GM12878 (cell line): Measurements from ENCODE around the gene SPDYE3. TPM values are rescaled to one million over a fixed set of nuclear protein-coding genes. Genes with fewer than 3 reads are reported as not detected.
"Not testable (repeated sequence)": the region's sequence is repeated elsewhere in the genome, so short reads cannot be mapped to it uniquely, and the experiment has no call there.

Experiments
- ATAC-seq: fragments of 200-7000 bp; cut with Tn5 transposase; 3 replicates; pipeline ENCODE4 v1.9.1; 2020; ENCODE audit warnings: mild to moderate bottlenecking, moderate library complexity
- BruUV-seq: library from RNA; stranded (reverse); fragments of 400-500 nt; replicated peaks from 2 replicates; lab custom pipeline; 2021; lab: Mats Ljungman, UMichigan
- CTCF ChIA-PET: fragments of 300-600 bp; sonication (Branson Sonifier 250); formaldehyde crosslinking; extraction: SDS; loops from one replicate; lab custom pipeline; 2021; ENCODE audit warnings: inconsistent platforms; lab: Yijun Ruan, JAX
- POLR2A ChIA-PET: fragments of 350-600 bp; formaldehyde crosslinking; extraction: SDS; loops from one replicate; lab custom pipeline; 2021; ENCODE audit warnings: inconsistent platforms; lab: Charles Lee
- RAD21 ChIA-PET: fragments of 300-600 bp; sonication (Branson Sonifier 250); formaldehyde crosslinking; loops from one replicate; lab custom pipeline; 2023; ENCODE audit warnings: antibody characterized with exemption; ENCODE audit not compliant: unreplicated experiment; lab: Charles Lee
- SMC1A ChIA-PET: fragments of 300-600 bp; sonication (Branson Sonifier 250); formaldehyde crosslinking; loops from one replicate; lab custom pipeline; 2023; ENCODE audit not compliant: unreplicated experiment, uncharacterized antibody; lab: Charles Lee
- DNase-seq: peaks from one replicate; pipeline ENCODE4 v3.0.0-alpha.2; 2011; ENCODE audit warnings: low read depth, low spot score
- FAIRE-seq: peaks from 3 replicates; lab custom pipeline; 2011; peaks lifted over from hg19 to GRCh38; lab: Jason Lieb, UNC
- H2AFZ ChIP-seq: 2 replicates; pipeline ENCODE4 v1.6.0; 2011; ENCODE audit warnings: low read depth, low read length, control low read depth; ENCODE audit not compliant: control insufficient read depth
- H3K27ac ChIP-seq: 2 replicates; pipeline ENCODE4 v1.5.1; 2011; ENCODE audit warnings: control low read depth; ENCODE audit not compliant: control insufficient read depth, insufficient read depth
- H3K27me3 ChIP-seq, 2 experiments: replicated peaks in 1 of 2; 2 replicates each; pipeline versions ENCODE4 v1.6.0 to v1.6.1; 2011; ENCODE audit warnings: low read length in 1 of 2; ENCODE audit not compliant: control insufficient read depth in 2 of 2, insufficient read depth in 2 of 2
- H3K36me3 ChIP-seq, 2 experiments: 2 replicates each; pipeline ENCODE4 v1.5.1; 2011; ENCODE audit warnings: low read length in 1 of 2; ENCODE audit not compliant: control insufficient read depth in 2 of 2, insufficient read depth in 2 of 2
- H3K4me1 ChIP-seq: 2 replicates; pipeline ENCODE4 v1.6.1; 2011; ENCODE audit warnings: mild to moderate bottlenecking, low read length, moderate library complexity, mixed read lengths; ENCODE audit not compliant: control insufficient read depth, insufficient read depth
- H3K4me2 ChIP-seq: 2 replicates; pipeline ENCODE4 v1.6.0; 2011; ENCODE audit warnings: control low read depth; ENCODE audit not compliant: control insufficient read depth, insufficient read depth
- H3K4me3 ChIP-seq: fragments of 200-600 bp; sonication (generic); 2 replicates; pipeline ENCODE4 v1.5.1; 2016
- H3K79me2 ChIP-seq: 2 replicates; pipeline ENCODE4 v1.6.0; 2011; ENCODE audit warnings: low read length; ENCODE audit not compliant: control insufficient read depth, insufficient read depth
- H3K9ac ChIP-seq: 2 replicates; pipeline ENCODE4 v1.8.0; 2011; ENCODE audit warnings: low read length, control low read depth, mixed read lengths; ENCODE audit not compliant: control insufficient read depth, insufficient read depth
- H3K9me3 ChIP-seq: replicated peaks from 3 replicates; pipeline ENCODE4 v1.5.1; 2011; ENCODE audit warnings: mild to moderate bottlenecking, low read length; ENCODE audit not compliant: control insufficient read depth, insufficient read depth
- H4K20me1 ChIP-seq: 2 replicates; pipeline ENCODE4 v1.6.0; 2011; ENCODE audit not compliant: control insufficient read depth, insufficient read depth
- WGBS: methylation state at CpG from one replicate; pipeline ENCODE4 v1.1.6; 2016; ENCODE audit warnings: low lambda C conversion rate; ENCODE audit not compliant: insufficient replicate concordance, insufficient coverage; ENCODE audit errors: missing lambda C conversion rate; 5-methylcytosine and 5-hydroxymethylcytosine counted together
- in situ Hi-C: fragments of 300-500 bp; cut with MboI; formaldehyde crosslinking; loops from 9 replicates; pipeline ENCODE4 v1.14.3; 2018; ENCODE audit warnings: mixed read lengths
- intact Hi-C: fragments of 100-400 bp; cut with micrococcal nuclease; formaldehyde crosslinking; loops from one replicate; pipeline ENCODE4 v1.14.2; 2022; ENCODE audit not compliant: unreplicated experiment
- polyA plus RNA-seq, 11 experiments: library from polyadenylated mRNA; depleted of rRNA in 4 of 11; unstranded in 6 of 11; stranded (reverse) in 5 of 11; fragments of >200 nt; fragmentation: Nextera tagmentation in 4 of 11; fragmentation: Illumina TruSeq in 1 of 11; extraction: Ambion mirVana in 4 of 11; extraction: Trizol in 1 of 11; gene quantifications; 1 replicate in 1 of 11; 2 replicates in 10 of 11; pipeline versions ENCODE4 v1.2.1 to v1.2.3, GENCODE V29; 2011 to 2016; ENCODE audit warnings: inconsistent platforms in 2 of 11, missing spikeins in 2 of 11, low read depth in 1 of 11
- total RNA-seq, 4 experiments: library from RNA; depleted of rRNA in 3 of 4; stranded (reverse); fragments of >200 nt in 3 of 4; fragmentation: Illumina TruSeq in 1 of 4; extraction: Trizol in 1 of 4; gene quantifications; 2 replicates each; pipeline versions ENCODE4 v1.2.1 to v1.2.3, GENCODE V29; 2013 to 2021

SPDYE3 gene
- total and polyA plus RNA-seq, 10 of the 15 experiments (the other 5 are each of a cell fraction or from before 2014, with no cell fraction given): 0.03 to 9.4 (median 1.4) TPM; not detected in 4

DNA sequence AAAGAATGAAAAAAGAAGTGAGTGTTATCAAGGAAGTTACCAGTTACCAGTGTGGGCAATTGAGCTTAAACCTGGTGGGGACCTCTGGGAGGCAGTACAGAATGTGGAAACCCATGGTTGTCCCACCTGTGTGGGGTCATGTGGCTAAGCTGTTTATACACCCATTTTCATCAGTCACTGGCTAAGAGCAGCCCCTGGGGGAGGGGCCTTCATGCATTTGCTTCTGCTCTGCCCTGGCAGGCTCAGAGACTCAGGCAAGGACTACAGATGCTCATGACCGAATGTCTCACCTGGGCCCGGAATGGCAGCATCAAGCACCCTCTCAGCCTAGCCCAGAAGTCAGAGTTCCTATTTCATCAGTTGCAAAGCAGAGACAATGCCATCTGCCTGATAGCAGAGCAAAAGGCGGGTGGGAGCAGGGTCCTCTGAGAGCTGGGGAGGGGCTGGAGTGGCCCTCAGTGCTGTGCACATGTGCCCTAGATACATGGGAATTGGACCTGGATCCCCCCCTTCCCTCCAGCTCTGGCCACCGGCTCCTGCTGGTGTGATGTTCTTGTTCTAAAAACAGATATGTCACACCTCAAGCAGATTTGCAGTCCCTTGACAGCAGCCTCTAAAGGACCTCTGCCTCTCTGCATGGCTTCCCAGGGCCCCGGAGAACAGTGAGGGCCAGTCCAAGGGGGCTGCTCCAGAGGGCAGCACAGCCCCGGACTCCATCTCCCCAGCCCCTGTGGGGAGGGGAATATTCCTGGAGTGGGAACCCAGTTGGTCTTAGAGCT, 20.1 kb upstream of the SPDYE3 start:
- ATAC-seq: peak; percentile 26
- FAIRE-seq, RAD21 ChIA-PET, SMC1A ChIA-PET, CTCF ChIA-PET, intact Hi-C loops, H4K20me1 ChIP-seq, H3K4me2 ChIP-seq, in situ Hi-C loops, BruUV-seq, H3K27me3 ChIP-seq, H3K9ac ChIP-seq, H2AFZ ChIP-seq, H3K9me3 ChIP-seq, H3K79me2 ChIP-seq, H3K4me1 ChIP-seq, DNase-seq, H3K36me3 ChIP-seq, H3K4me3 ChIP-seq, POLR2A ChIA-PET, H3K27ac ChIP-seq: not testable (repeated sequence)
- 84% methylated on average over 6 of the region's 6 CpGs for WGBS

DNA sequence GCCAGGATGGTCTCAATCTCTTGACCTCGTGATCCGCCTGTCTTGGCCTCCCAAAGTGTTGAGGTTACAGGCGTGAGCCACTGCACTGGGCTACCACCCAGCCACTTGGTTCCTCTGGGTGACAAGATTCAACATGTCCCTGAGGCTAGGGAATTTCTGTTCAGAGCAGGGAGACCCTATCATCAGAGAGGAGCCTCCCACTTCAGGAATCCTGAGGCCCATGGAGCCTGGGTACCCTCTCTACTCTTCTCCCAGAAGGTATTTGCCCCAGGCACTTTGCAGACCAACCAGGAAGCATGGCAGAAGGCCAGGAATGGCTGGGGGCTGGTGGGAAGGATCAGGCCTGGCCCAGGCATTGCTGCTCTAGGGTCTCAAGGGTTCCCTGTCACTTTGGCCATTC, 19.2 kb upstream of the SPDYE3 start:
- H3K4me1 ChIP-seq, H3K27me3 ChIP-seq, H3K9me3 ChIP-seq, H3K36me3 ChIP-seq, BruUV-seq, intact Hi-C loops, POLR2A ChIA-PET, H3K4me2 ChIP-seq, ATAC-seq, H4K20me1 ChIP-seq, H2AFZ ChIP-seq, H3K4me3 ChIP-seq, DNase-seq, FAIRE-seq, H3K27ac ChIP-seq, RAD21 ChIA-PET, H3K9ac ChIP-seq, in situ Hi-C loops, SMC1A ChIA-PET, H3K79me2 ChIP-seq, CTCF ChIA-PET: not testable (repeated sequence)
- 100% methylated on average over 3 of the region's 3 CpGs for WGBS
